ENCODE results near the gene PHLDB3. TPM values are rescaled to one million over a fixed set of nuclear protein-coding genes. Genes with fewer than 3 reads are reported as not detected.
"Not testable (repeated sequence)": the region's sequence is repeated elsewhere in the genome, so short reads cannot be mapped to it uniquely, and the experiment has no call there.

PHLDB3 gene
- total RNA-seq, 1 donor from 2014 or later: 7.9 TPM

DNA sequence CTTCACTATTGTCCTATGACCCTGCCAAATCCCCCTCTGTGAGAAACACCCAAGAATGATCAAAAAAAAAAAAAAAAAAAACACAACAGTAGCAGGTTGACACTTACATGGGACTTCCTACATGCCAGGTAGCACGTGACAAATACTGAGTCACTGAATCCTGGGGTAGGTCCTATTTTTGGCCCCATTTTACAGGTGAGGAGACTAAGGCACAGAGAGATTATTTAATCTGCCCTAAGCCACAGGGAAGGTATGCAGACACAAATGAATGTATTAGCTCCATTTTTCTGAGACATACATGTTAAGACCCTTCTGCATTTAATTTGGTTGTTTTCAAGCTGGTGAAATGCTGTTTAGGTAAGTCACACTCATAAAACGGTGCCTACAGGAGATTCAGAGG, 44.2 kb upstream of the PHLDB3 start:
- Histone ChIP-seq H3K4me3 (ENCODE audit: low read depth, low read length) (no peak overlapping the region), H3K27me3 (ENCODE audit: control insufficient read depth, insufficient read depth, low read length) (no peaks in the 10 kb centered on the region), H3K36me3 (ENCODE audit: control insufficient read depth, insufficient read depth, low read length) (peaks cover 25% of the 10 kb centered on the region)
- DNase-seq (ENCODE audit: low read depth) (peak; percentile 9), FAIRE-seq (no peak)
- TF ChIP-seq CTCF (IDR thresholded peaks at IDR 0.05; ENCODE audit: insufficient read depth, low read length, severe bottlenecking): no peak

DNA sequence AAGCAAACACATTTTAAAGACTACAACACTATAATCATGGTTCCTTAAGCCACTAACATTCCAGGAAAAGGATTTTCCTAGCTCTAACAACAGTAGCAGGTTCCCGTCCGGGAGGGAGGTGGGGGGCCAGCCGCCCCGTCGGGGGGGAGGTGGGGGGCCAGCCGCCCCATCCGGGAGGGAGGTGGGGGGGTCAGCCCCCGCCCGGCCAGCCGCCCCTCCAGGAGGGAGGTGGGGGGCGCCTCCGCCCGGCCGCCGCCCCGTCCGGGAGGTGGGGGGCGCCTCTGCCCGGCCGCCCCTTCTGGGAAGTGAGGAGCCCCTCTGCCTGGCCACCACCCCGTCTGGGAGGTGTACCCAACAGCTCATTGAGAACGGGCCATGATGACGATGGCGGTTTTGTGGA, 43.4 kb upstream of the PHLDB3 start:
- DNase-seq (ENCODE audit: low read depth); FAIRE-seq: not testable (repeated sequence)
- H3K36me3 ChIP-seq (ENCODE audit: control insufficient read depth, insufficient read depth, low read length): peaks cover 23% of the 10 kb centered on the region

DNA sequence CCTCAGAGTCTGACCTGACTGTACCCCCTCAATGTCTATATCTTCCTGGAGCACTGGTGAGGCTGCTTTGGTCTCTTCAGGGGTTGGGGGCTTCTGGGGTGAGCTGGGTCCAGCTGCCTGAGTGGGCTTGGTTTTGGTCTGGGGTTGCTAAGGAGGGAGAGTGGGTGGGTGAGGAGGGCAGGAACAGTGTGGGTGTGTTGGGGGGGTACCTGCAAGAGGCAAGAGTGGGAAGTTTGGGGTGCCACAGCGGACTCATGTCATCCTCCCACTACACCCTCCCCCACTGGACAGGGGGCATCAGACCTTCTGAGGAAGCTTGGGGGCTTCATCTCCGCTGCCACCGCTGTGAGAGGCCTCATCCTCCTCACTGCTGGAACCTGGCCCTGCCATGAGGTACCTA, 42.0 kb upstream of the PHLDB3 start:
- FAIRE-seq: no peak
- Histone ChIP-seq H3K36me3 (ENCODE audit: control insufficient read depth, insufficient read depth, low read length) (peaks cover 18% of the 10 kb centered on the region), H3K27me3 (ENCODE audit: control insufficient read depth, insufficient read depth, low read length) (no peaks in the 10 kb centered on the region), H3K4me3 (ENCODE audit: low read depth, low read length) (no peak overlapping the region)
- no peak for TF ChIP-seq CTCF (IDR thresholded peaks at IDR 0.05; ENCODE audit: insufficient read depth, low read length, severe bottlenecking)
- DNase-seq (ENCODE audit: low read depth): no peak

More for the DNA sequence above, 43.4 kb upstream of the PHLDB3 start:
- not testable (repeated sequence) for H3K27me3 ChIP-seq (ENCODE audit: control insufficient read depth, insufficient read depth, low read length); H3K4me3 ChIP-seq (ENCODE audit: low read depth, low read length)

- Histone ChIP-seq H3K36me3 (ENCODE audit: control insufficient read depth, insufficient read depth, low read length) (peaks cover 14% of the 10 kb centered on the region), H3K4me3 (ENCODE audit: low read depth, low read length) (no peak overlapping the region), H3K27me3 (ENCODE audit: control insufficient read depth, insufficient read depth, low read length) (no peaks in the 10 kb centered on the region)
- DNase-seq (ENCODE audit: low read depth) (no peak), FAIRE-seq (no peak)
- no peak for TF ChIP-seq CTCF (IDR thresholded peaks at IDR 0.05; ENCODE audit: insufficient read depth, low read length, severe bottlenecking)
Observed at GRCh38 chr19:43545981-43546380, 41.4 kb upstream of the PHLDB3 start.

- Histone ChIP-seq H3K4me3 (ENCODE audit: low read depth, low read length) (no peak overlapping the region), H3K27me3 (ENCODE audit: control insufficient read depth, insufficient read depth, low read length) (no peaks in the 10 kb centered on the region), H3K36me3 (ENCODE audit: control insufficient read depth, insufficient read depth, low read length) (peaks cover 10% of the 10 kb centered on the region)
- TF ChIP-seq CTCF (IDR thresholded peaks at IDR 0.05; ENCODE audit: insufficient read depth, low read length, severe bottlenecking): no peak
- no peak for FAIRE-seq
- no peak for DNase-seq (ENCODE audit: low read depth)
Observed at GRCh38 chr19:43545276-43545675, 40.7 kb upstream of the PHLDB3 start.

DNA sequence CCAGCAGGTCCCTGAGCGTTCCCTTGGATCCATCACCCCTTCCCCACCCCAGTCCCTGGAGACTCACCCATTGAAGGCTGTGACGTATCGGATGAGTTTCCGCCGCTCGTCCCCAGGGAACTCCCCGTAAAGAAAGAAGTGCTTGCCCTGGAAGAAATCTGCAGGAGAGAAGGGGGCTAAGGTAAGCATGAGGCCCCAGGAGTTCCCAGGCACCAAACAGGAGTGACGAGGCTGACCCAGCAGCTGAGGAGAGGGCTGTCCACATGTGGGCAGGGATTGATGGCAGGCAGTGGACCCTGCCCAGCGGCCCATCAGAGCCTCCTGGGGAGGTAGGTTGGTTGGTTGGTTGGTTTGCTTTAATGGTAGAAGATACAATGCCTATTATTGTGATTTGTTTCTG, 39.5 kb upstream of the PHLDB3 start:
- Histone ChIP-seq H3K27me3 (ENCODE audit: control insufficient read depth, insufficient read depth, low read length) (no peaks in the 10 kb centered on the region), H3K36me3 (ENCODE audit: control insufficient read depth, insufficient read depth, low read length) (peaks cover 9% of the 10 kb centered on the region), H3K4me3 (ENCODE audit: low read depth, low read length) (no peak overlapping the region)
- no peak for TF ChIP-seq CTCF (IDR thresholded peaks at IDR 0.05; ENCODE audit: insufficient read depth, low read length, severe bottlenecking)
- FAIRE-seq: no peak
- DNase-seq (ENCODE audit: low read depth): no peak
